Measurements from ENCODE around the gene GHR. TPM values are rescaled to one million over a fixed set of nuclear protein-coding genes. Genes with fewer than 3 reads are reported as not detected.

The GHR gene
- total and polyA plus RNA-seq, 10 of the 15 experiments (the other 5 are each of a cell fraction or from before 2014, with no cell fraction given): 0.23 to 10.2 (median 0.48) TPM

GRCh38 chr5:42499016-42499415, 75.8 kb downstream of the GHR start (continued):
- TF ChIP-seq E4F1 (IDR thresholded peaks at IDR 0.05; ENCODE audit: borderline replicate concordance, partially characterized antibody): no peak

- Histone ChIP-seq H3K27ac (ENCODE audit: control insufficient read depth, insufficient read depth) (no peak overlapping the region), H3K4me3 (no peak overlapping the region), H2AFZ (ENCODE audit: control insufficient read depth, low read depth, low read length) (no peak overlapping the region), H3K4me2 (ENCODE audit: control insufficient read depth, insufficient read depth) (no peak overlapping the region), H3K27me3 (replicated peaks in 1 of 2; ENCODE audit: control insufficient read depth in 2 of 2, insufficient read depth in 2 of 2, low read length in 1 of 2) (no peaks in the 10 kb centered on the region), H3K36me3 (ENCODE audit: control insufficient read depth in 2 of 2, insufficient read depth in 2 of 2, low read length in 1 of 2) (no peaks in the 10 kb centered on the region), H3K79me2 (ENCODE audit: control insufficient read depth, insufficient read depth, low read length) (no peaks in the 10 kb centered on the region), H3K4me1 (ENCODE audit: control insufficient read depth, insufficient read depth, low read length) (no peaks in the 10 kb centered on the region), H4K20me1 (ENCODE audit: control insufficient read depth, insufficient read depth) (no peaks in the 10 kb centered on the region), H3K9ac (ENCODE audit: control insufficient read depth, insufficient read depth, low read length) (no peak overlapping the region), H3K9me3 (replicated peaks; ENCODE audit: control insufficient read depth, insufficient read depth, low read length) (no peaks in the 10 kb centered on the region)
- in situ Hi-C loops (cut with MboI): no loop called here
- intact Hi-C loops (cut with micrococcal nuclease; ENCODE audit: unreplicated experiment): no loop called here
- CTCF ChIA-PET: interaction anchor here (0.7 to 1.9 kb wide), 4 partner anchors 14 to 83 kb away, joined by 3 to 4 read pairs (median 4); no protein-coding TSS in a partner anchor
- RAD21 ChIA-PET (ENCODE audit: unreplicated experiment): interaction anchor here (1.0 to 2.4 kb wide), 9 partner anchors 10 to 134 kb away, joined by 3 to 10 read pairs (median 3); no protein-coding TSS in a partner anchor
- ATAC-seq: no peak
- FAIRE-seq: no peak
- no peak for DNase-seq (ENCODE audit: low read depth, low spot score)
- SMC1A ChIA-PET (ENCODE audit: uncharacterized antibody, unreplicated experiment): interaction anchor here (1.2 to 2.9 kb wide), 5 partner anchors 9 to 16 kb away, joined by 3 to 12 read pairs (median 5); no protein-coding TSS in a partner anchor
- 12% methylated on average over 6 of the region's 6 CpGs for WGBS (ENCODE audit: insufficient coverage, insufficient replicate concordance, low lambda C conversion rate, missing lambda C conversion rate)
- BruUV-seq (replicated peaks): no TSS peak
- POLR2A ChIA-PET: interaction anchor here (0.8 kb wide), 1 partner anchor 10 kb away, joined by 3 read pairs; no protein-coding TSS in a partner anchor
- TF ChIP-seq, protein P1, sequence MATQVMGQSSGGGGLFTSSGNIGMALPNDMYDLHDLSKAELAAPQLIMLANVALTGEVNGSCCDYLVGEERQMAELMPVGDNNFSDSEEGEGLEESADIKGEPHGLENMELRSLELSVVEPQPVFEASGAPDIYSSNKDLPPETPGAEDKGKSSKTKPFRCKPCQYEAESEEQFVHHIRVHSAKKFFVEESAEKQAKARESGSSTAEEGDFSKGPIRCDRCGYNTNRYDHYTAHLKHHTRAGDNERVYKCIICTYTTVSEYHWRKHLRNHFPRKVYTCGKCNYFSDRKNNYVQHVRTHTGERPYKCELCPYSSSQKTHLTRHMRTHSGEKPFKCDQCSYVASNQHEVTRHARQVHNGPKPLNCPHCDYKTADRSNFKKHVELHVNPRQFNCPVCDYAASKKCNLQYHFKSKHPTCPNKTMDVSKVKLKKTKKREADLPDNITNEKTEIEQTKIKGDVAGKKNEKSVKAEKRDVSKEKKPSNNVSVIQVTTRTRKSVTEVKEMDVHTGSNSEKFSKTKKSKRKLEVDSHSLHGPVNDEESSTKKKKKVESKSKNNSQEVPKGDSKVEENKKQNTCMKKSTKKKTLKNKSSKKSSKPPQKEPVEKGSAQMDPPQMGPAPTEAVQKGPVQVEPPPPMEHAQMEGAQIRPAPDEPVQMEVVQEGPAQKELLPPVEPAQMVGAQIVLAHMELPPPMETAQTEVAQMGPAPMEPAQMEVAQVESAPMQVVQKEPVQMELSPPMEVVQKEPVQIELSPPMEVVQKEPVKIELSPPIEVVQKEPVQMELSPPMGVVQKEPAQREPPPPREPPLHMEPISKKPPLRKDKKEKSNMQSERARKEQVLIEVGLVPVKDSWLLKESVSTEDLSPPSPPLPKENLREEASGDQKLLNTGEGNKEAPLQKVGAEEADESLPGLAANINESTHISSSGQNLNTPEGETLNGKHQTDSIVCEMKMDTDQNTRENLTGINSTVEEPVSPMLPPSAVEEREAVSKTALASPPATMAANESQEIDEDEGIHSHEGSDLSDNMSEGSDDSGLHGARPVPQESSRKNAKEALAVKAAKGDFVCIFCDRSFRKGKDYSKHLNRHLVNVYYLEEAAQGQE (IDR thresholded peaks at IDR 0.05; ENCODE audit: low read depth, low read length): no peak
- TF ChIP-seq PAX8 (IDR thresholded peaks at IDR 0.05) (no peak), KDM1A (IDR thresholded peaks at IDR 0.05; ENCODE audit: borderline replicate concordance) (no peak), RB1 (IDR thresholded peaks at IDR 0.05; ENCODE audit: borderline replicate concordance) (no peak), ZZZ3 (IDR thresholded peaks at IDR 0.05; ENCODE audit: control insufficient read depth, insufficient read length, low read depth) (no peak), ZNF384 (IDR thresholded peaks at IDR 0.05; ENCODE audit: borderline replicate concordance, low read depth, low read length) (no peak), ZNF24 (IDR thresholded peaks at IDR 0.05) (no peak), MYC (IDR thresholded peaks at IDR 0.05; ENCODE audit: insufficient read depth, insufficient read length, insufficient replicate concordance, low read length, severe bottlenecking) (no peak), SUZ12 (IDR thresholded peaks at IDR 0.05; ENCODE audit: unreplicated experiment) (no peak)
- TF ChIP-seq, protein P2, sequence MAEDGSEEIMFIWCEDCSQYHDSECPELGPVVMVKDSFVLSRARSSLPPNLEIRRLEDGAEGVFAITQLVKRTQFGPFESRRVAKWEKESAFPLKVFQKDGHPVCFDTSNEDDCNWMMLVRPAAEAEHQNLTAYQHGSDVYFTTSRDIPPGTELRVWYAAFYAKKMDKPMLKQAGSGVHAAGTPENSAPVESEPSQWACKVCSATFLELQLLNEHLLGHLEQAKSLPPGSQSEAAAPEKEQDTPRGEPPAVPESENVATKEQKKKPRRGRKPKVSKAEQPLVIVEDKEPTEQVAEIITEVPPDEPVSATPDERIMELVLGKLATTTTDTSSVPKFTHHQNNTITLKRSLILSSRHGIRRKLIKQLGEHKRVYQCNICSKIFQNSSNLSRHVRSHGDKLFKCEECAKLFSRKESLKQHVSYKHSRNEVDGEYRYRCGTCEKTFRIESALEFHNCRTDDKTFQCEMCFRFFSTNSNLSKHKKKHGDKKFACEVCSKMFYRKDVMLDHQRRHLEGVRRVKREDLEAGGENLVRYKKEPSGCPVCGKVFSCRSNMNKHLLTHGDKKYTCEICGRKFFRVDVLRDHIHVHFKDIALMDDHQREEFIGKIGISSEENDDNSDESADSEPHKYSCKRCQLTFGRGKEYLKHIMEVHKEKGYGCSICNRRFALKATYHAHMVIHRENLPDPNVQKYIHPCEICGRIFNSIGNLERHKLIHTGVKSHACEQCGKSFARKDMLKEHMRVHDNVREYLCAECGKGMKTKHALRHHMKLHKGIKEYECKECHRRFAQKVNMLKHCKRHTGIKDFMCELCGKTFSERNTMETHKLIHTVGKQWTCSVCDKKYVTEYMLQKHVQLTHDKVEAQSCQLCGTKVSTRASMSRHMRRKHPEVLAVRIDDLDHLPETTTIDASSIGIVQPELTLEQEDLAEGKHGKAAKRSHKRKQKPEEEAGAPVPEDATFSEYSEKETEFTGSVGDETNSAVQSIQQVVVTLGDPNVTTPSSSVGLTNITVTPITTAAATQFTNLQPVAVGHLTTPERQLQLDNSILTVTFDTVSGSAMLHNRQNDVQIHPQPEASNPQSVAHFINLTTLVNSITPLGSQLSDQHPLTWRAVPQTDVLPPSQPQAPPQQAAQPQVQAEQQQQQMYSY (CRISPR knock-in tag; IDR thresholded peaks at IDR 0.05): no peak
Measured at GRCh38 chr5:42500003-42500599, 76.9 kb downstream of the GHR start.

Measured in GM12878 (cell line).